ENCODE measurements around the gene DMD.

The DMD gene

DNA sequence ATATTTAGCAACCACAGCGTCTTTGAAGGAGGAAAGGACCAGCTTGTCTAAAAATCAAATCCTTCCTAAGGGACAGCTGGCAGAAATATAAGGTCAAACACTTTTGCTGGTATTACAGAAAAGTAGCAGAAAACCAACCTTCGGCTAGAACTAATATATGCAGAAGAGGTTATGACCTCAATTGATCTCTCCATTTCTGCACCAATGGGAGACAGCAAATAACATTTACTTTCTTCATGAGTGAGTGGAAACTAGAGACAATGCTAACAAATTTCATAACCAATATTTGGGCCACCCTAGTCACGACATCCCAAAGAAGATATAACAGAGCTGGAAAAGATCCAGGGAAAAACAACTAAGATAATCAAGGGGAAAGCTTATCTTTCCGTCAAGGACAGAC is 1892.5 kb downstream of the DMD start:
- TF ChIP-seq, protein P1, sequence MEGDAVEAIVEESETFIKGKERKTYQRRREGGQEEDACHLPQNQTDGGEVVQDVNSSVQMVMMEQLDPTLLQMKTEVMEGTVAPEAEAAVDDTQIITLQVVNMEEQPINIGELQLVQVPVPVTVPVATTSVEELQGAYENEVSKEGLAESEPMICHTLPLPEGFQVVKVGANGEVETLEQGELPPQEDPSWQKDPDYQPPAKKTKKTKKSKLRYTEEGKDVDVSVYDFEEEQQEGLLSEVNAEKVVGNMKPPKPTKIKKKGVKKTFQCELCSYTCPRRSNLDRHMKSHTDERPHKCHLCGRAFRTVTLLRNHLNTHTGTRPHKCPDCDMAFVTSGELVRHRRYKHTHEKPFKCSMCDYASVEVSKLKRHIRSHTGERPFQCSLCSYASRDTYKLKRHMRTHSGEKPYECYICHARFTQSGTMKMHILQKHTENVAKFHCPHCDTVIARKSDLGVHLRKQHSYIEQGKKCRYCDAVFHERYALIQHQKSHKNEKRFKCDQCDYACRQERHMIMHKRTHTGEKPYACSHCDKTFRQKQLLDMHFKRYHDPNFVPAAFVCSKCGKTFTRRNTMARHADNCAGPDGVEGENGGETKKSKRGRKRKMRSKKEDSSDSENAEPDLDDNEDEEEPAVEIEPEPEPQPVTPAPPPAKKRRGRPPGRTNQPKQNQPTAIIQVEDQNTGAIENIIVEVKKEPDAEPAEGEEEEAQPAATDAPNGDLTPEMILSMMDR (conservative IDR thresholded peaks at IDR 0.05), result no peak
- TF ChIP-seq ZFX (IDR thresholded peaks at IDR 0.05), result no peak
- no peak overlapping the region for H3K27ac ChIP-seq

DNA sequence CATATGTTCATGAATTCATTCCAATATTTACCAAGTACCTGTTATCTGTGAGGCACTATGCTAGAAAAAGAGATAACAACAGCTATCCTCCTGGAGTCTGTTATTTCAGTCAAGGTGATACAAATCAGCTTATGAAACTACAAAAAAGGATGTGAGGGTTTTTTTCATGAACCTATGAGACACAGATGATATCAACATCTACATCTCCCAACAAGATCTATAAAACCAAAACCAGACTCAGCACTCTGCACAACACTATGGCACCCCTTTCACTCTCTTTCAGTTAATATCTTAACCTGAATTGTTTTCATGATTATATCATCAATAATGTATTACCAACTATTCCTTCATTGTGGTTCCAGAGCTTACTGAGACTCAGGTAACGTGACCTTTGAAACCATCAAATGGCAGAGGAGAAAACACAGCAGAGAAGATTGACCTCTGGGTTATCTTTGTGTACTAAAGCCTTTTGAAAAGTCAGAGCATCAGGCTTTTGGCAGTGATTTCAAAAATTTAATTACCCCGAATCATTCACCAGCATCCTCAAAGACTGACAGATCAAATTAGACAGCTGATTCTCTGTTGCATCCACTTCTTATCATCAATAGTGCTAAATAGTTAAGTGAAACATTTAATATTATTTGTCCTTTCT is 1894.9 kb downstream of the DMD start:
- TF ChIP-seq ZFX (IDR thresholded peaks at IDR 0.05), result no peak
- TF ChIP-seq, protein P1 (conservative IDR thresholded peaks at IDR 0.05), result no peak

DNA sequence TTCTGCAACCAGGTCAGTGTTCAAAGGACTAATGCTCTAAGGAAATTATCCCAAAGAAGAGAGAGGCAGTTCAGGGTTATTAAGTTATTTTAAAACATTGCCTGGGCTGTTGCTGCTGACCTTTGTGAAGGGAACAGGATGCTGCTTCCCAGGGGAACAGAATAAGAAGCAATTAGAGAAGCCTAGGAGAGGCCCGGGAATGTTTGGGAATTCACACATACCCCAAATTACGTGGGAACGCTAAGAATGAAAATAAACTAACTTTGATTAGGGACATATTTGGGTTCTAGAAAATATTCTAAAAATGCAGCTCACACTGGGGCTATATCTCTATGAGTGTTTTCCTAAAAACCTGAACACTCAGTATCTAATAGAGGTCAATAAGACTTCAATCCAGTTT is 1896.4 kb downstream of the DMD start:
- no peak overlapping the region for H3K27ac ChIP-seq
- TF ChIP-seq ZFX (IDR thresholded peaks at IDR 0.05), result no peak
- TF ChIP-seq, protein P1 (conservative IDR thresholded peaks at IDR 0.05), result no peak

More for the DNA sequence above, 1894.9 kb downstream of the DMD start:
- no peak overlapping the region for H3K27ac ChIP-seq

DNA sequence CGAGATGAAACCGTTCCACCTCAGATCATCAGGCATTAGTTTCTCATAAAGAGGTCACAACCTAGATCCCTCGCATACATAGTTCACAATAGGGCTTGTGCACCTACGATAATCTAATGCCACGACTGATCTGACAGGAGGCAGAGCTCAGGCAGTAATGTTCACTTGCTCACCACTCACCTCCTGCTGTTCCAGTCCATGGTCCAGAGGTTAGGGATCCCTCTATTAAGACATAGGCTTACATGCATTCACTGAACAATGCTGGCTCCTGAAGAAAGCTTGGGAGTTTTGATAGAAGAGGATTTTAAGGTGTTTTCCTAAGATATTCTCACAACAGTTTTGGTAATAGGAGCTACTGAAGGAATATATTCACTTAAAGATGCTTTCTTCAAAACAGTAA is 1903.4 kb downstream of the DMD start:
- H3K27ac ChIP-seq, result no peak overlapping the region
- TF ChIP-seq, protein P1 (conservative IDR thresholded peaks at IDR 0.05), result no peak
- no peak for TF ChIP-seq ZFX (IDR thresholded peaks at IDR 0.05)

DNA sequence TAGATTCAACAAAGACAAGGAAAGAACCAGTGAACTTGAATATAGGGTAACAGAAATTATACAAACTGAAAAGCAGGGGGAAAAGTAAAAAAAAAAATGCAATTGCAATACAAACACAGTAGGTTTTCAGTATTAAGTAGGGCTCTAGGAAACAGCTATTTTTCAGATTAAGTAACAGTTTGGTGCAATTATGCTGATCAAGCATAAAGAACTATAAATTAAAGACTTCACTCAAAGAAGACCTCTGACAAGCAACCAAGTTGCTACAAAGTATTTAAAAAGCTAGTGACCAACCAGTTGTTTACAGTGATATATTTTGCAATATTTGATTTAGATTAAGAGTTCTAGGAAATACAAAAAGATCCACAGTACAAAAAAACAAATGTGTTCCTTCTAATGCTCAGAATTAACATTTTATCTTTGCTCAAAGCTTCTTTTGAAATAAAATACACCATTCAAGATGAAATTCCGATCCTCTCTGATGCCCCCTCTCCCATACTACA is 1908.7 kb downstream of the DMD start:
- TF ChIP-seq, protein P1 (conservative IDR thresholded peaks at IDR 0.05), result no peak
- no peak for TF ChIP-seq ZFX (IDR thresholded peaks at IDR 0.05)

DNA sequence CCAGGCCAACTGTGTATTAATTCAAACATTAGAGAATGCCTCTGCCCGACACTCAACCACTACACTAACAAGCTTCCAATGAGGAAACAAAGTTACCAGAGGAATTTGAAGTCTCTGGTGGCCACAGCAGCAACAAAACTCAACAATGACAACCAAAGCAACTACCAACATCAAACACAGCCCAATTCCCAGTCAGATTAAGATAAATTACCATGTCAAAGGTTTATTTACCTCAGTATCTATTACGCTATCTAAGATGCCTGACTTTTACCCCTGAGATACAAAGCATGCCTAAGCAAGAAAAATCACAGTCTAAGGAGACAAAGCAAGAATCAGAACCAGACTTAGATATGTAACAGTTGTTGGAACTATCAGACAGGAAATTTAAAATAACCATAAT is 1909.4 kb downstream of the DMD start:
- H3K27ac ChIP-seq, result no peak overlapping the region
- TF ChIP-seq, protein P1 (conservative IDR thresholded peaks at IDR 0.05), result no peak
- no peak for TF ChIP-seq ZFX (IDR thresholded peaks at IDR 0.05)

More for the DNA sequence above, 1908.7 kb downstream of the DMD start:
- H3K27ac ChIP-seq, result no peak overlapping the region

DNA sequence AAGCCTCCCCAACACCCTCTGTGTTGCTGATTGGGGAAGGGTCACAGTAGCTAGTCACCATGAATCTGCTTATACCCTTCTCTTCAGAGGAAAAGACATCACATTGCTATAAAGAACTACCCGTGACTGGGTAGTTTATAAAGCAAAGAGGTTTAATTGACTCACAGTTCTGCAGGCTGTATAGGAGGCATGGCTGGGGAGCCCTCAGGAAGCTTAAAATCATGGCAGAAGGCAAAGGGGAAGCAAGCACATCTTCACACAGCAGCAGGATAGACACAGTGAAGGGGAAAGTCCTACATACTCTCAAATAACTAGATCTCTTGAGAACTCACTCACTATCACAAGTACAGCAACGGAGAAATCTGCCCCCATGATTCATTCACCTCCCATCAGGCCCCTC is 1910.1 kb downstream of the DMD start:
- no peak overlapping the region for H3K27ac ChIP-seq
- TF ChIP-seq ZFX (IDR thresholded peaks at IDR 0.05), result no peak
- TF ChIP-seq, protein P1 (conservative IDR thresholded peaks at IDR 0.05), result no peak

Measured in C4-2B (cell line).